Nasal cavity respiratory epithelium epithelial cell of viscerocranial mucosa (primary cell): Measurements from ENCODE around the gene APOC1. TPM values are rescaled to one million over a fixed set of nuclear protein-coding genes. Genes with fewer than 3 reads are reported as not detected.

Experiments
- total RNA-seq: library from RNA; depleted of rRNA; stranded (reverse); fragments of >200 nt; gene quantifications from 2 replicates; pipeline ENCODE4 v1.2.3, GENCODE V29; 2014

The APOC1 gene
- 0.43 TPM in 1 of 2 replicates, not detected in the other for total RNA-seq

DNA sequence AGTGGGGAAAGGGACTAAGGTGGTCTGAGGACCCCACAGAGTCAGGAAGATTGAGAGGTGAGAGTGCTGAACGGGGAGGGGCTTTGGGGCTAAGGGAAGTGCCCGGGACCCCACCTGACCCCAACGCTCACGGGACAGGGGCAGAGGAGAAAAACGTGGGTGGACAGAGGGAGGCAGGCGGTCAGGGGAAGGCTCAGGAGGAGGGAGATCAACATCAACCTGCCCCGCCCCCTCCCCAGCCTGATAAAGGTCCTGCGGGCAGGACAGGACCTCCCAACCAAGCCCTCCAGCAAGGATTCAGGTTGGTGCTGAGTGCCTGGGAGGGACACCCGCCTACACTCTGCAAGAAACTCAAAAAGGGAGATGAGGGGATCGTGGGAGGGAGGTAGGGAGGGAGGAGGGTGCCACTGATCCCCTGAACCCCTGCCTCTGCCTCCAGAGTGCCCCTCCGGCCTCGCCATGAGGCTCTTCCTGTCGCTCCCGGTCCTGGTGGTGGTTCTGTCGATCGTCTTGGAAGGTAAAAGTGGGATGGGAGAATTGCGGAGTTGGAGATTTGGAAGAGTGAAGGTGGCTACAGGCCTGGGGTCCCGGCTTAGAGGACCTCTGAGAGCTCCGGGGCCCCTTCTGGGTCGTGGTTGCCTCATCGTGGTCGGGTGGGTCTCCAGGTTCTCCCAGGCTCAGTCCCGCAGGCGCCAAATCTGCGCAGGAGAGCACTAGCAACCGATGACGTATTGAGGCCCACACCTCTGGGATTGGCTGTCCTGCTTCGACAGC, at the start of gene APOC1:
TSS of gene APOC1 (plus strand) at position 176 of the 774 bp plus-strand sequence. CDS start at position 460, 284 bp downstream.

DNA sequence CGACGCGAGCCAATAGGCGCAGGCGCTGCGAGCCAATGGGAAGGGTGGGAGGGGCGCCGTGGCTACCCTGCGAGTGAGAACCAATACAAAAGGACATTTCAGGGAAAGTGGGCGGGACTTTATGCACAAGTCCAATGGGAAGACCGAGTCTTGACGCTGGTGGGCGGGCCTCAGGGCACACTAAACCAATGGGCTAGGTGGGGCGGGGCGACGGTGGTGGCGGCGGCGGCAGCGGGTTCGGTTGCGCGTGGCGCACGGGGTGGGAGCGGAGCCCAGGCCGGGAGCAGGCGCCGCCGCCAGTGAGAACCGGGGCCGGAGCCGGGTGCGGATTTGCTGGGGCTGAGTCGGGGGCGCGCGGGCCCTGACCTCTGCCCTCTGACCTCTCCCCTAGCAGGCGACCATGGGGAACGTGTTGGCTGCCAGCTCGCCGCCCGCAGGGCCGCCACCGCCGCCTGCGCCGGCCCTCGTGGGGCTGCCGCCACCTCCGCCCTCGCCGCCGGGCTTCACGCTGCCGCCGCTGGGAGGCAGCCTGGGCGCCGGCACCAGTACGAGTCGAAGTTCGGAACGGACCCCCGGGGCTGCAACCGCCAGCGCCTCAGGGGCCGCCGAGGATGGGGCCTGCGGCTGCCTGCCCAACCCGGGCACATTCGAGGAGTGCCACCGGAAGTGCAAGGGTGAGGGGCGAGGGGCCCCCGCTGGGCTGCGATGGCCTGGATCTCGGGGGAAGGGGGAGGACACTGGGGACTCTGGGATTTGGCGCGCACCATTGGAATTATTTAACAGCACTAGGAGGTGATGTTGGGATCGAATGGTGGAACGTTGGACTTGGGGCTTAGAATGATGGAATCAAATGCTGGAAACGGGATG, 23.2 kb upstream of the APOC1 start, which contains the start of gene TOMM40:
TSS of gene TOMM40 (plus strand) at position 239 of the 867 bp plus-strand sequence. CDS start at position 401, 162 bp downstream.

GRCh38 chr19:44905437-44906160, 8.8 kb upstream of the APOC1 start, which contains the start of gene APOE:
TSS of gene APOE (plus strand) at chr19:44905796. CDS start at chr19:44906625, 829 bp downstream.

DNA sequence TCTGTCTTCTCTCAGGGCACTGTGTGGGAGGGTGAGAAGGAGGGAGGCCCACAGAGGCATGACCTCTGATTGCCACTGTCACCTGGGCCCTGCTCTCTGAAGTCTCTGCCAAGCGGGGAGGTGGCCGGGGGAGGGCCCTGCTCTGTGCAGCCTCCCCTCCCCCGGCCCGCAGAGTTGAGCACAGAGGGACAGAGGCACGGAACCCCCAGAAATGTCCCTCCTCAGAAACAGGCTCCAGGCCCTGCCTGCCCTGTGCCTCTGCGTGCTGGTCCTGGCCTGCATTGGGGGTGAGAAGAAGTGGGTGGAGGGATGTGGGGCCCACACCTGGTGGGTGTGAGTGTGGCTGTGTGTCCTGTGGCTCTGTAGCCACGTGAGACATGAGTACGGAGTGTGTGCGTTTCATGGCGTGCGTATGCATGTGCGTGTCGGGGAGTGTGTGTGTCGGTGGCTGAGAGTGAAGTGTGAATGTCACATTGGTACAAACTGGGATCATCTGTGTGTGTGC, 27.7 kb downstream of the APOC1 start, which contains the start of gene APOC4:
TSS of gene APOC4 (plus strand) at position 171 of the 505 bp plus-strand sequence. CDS start at position 212, 41 bp downstream.

DNA sequence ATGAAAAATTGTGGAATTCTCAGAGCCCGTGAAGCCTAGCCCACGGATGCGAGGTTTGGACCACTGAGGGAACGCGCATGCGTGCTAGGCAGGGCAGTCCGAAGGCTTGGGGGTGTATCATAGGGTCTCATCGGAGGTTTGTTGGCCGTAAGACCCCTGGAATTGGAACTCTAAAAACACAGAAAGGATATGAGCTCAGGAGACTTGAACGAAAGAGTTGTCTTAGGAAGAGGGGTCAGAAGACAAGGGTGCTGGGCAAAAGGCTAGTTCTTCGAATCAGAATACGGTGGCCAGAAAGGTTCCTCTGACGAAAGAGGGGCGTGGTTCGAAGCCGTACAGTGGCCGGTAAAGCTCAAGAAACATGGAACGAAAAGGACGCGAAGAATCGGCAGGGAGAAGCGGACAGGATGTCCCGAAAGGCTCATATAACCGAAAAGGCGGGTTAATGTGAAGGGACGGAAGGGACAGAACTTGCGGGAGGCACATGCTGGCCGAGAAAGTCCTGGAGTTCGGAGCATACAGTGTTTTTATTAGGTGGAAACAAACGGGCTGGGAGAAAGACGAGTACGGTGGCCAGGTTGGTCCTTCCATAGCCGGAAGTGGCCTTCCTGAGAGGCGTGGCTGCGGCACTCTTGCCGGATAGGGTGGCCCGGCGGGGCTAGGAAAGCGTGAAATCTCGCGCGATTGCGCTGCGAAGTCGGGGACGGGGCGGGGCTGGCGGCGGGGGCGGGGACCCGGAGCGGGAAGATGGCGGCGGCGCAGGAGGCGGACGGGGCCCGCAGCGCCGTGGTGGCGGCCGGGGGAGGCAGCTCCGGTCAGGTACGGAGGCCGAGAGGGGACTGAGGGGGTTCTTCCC, 40.5 kb downstream of the APOC1 start, which contains the start of gene CLPTM1:
TSS of gene CLPTM1 (plus strand) at position 732 of the 856 bp plus-strand sequence. CDS start at position 748, 16 bp downstream.

Other genes starting within 250 kb of the APOC1 start
- gene CEACAM19, start 243.1 kb upstream of the APOC1 start, total RNA-seq, result 2.4 and 6.3 TPM in 2 replicates
- gene CEACAM16, start 215.5 kb upstream of the APOC1 start, total RNA-seq, result not detected in 2 replicates
- 2.7 and 21.6 TPM in 2 replicates for gene BCL3, start 165.9 kb upstream of the APOC1 start, total RNA-seq
- 59.5 and 120 TPM in 2 replicates for gene CBLC, start 136.7 kb upstream of the APOC1 start, total RNA-seq
- 26.0 and 61.4 TPM in 2 replicates for gene BCAM, start 105.5 kb upstream of the APOC1 start, total RNA-seq
- 49.9 and 65.4 TPM in 2 replicates for gene NECTIN2, start 68.3 kb upstream of the APOC1 start, total RNA-seq
- 62.5 and 73.3 TPM in 2 replicates for gene TOMM40, start 23.4 kb upstream of the APOC1 start, total RNA-seq
- 27.3 and 227 TPM in 2 replicates for gene APOE, start 8.8 kb upstream of the APOC1 start, total RNA-seq
- gene APOC4, start 27.6 kb downstream of the APOC1 start, total RNA-seq, result not detected in 2 replicates
- gene APOC2, start 31.4 kb downstream of the APOC1 start, total RNA-seq, result not detected in 2 replicates
- gene CLPTM1, start 40.8 kb downstream of the APOC1 start, total RNA-seq, result 33.5 and 73.4 TPM in 2 replicates
- gene RELB, start 86.9 kb downstream of the APOC1 start, total RNA-seq, result 5.8 and 14.2 TPM in 2 replicates
- 7.2 and 15.0 TPM in 2 replicates for gene CLASRP, start 124.4 kb downstream of the APOC1 start, total RNA-seq
- gene ZNF296, start 161.9 kb downstream of the APOC1 start, total RNA-seq, result 0.68 and 1.2 TPM in 2 replicates
- gene GEMIN7, start 164.7 kb downstream of the APOC1 start, total RNA-seq, result 14.9 and 27.0 TPM in 2 replicates
- 16.1 and 35.8 TPM in 2 replicates for gene PPP1R37, start 178.6 kb downstream of the APOC1 start, total RNA-seq
- 0.34 and 0.93 TPM in 2 replicates for gene NKPD1, start 246.4 kb downstream of the APOC1 start, total RNA-seq